ENCODE measurements around the gene PAK5.
"Not testable (repeated sequence)": the region's sequence is repeated elsewhere in the genome, so short reads cannot be mapped to it uniquely, and the experiment has no call there.

The PAK5 gene

GRCh38 chr20:9646375-9646774 is 192.5 kb downstream of the PAK5 start:
- no peak for TF ChIP-seq CTCF (IDR thresholded peaks at IDR 0.05; ENCODE audit: extremely low read depth, missing control alignments)
- DNase-seq (ENCODE audit: low spot score): no peak

GRCh38 chr20:9642882-9643281 is 196.0 kb downstream of the PAK5 start:
- no peak for DNase-seq (ENCODE audit: low spot score)
- no peak for TF ChIP-seq CTCF (IDR thresholded peaks at IDR 0.05; ENCODE audit: extremely low read depth, missing control alignments)

DNA sequence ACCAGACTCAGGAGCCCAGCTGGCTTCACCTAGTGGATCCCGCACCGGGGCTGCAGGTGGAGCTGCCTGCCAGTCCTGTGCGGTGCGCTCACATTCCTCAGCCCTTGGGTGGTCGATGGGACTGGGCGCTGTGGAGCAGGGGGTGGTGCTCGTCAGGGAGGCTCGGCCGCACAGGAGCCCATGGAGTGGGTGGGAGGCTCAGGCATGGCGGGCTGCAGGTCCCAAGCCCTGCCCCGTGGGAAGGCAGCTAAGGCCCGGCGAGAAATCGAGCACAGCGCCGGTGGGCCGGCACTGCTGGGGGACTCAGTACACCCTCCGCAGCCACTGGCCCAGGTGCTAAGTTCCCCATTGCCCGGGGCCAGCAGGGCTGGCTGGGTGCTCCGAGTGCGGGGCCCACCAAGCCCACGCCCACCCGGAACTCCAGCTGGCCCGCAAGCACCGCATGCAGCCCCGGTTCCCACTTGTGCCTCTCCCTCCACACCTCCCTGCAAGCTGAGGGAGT is 197.3 kb downstream of the PAK5 start:
- DNase-seq (ENCODE audit: low spot score): not testable (repeated sequence)

DNA sequence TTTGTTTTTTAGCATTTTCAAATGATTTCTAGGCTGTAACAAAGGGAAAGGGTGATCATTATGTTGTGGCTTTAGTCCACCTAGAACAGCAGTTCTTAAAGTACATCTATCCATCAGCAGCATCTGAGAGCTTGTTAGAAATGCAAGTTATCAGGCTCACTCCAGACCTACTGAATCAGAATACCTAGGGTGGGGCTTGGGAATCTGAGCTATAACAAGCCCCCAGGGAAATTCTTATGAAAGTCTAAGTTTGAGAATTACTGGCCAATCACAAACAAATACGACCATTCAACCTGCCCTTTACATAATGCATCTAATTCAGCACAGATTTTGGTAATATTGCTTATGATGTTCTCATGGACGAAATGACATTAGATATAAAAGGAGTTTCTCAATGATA is 201.0 kb downstream of the PAK5 start:
- DNase-seq (ENCODE audit: low spot score): no peak
- TF ChIP-seq CTCF (IDR thresholded peaks at IDR 0.05; ENCODE audit: extremely low read depth, missing control alignments): no peak

DNA sequence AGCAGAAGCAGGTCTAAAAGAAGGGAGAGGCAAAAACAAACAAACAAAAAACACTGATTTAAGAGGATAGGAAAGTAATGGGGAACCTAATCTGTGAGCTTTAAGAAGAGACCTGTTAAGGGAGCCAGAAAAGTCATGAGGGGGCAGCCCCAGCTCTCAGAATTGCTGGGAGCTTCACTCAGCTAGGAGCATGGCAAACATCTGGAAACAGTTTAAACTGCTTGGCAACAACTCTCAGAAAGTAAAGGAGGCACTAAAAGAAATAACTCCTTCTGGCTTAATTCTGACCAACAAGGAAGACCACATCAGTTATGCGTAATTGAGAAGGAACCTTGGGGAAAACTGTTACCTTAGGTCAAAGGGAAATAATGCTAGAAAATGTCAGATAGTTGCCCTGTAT is 203.1 kb downstream of the PAK5 start:
- no peak for DNase-seq (ENCODE audit: low spot score)
- TF ChIP-seq CTCF (IDR thresholded peaks at IDR 0.05; ENCODE audit: extremely low read depth, missing control alignments): no peak

DNA sequence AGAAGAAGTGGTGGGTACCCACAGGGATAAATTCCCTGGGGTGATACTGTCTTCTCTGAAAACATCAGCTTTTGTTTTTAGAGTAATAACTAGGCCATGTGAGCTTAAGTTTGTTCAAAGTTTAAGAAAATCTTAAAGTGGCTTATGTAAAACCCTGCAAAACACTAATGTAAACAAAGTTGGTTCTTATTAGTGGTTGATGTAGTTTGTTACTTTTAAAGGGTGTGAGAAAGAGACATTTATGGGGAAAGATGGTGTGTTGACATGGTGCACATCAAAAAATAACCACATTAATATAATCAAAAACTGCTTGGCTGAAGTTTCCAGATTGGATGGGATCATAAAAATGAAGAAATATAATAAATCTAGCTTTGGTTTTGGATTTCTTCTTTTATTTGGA is 204.5 kb downstream of the PAK5 start:
- DNase-seq (ENCODE audit: low spot score): no peak
- TF ChIP-seq CTCF (IDR thresholded peaks at IDR 0.05; ENCODE audit: extremely low read depth, missing control alignments): no peak

DNA sequence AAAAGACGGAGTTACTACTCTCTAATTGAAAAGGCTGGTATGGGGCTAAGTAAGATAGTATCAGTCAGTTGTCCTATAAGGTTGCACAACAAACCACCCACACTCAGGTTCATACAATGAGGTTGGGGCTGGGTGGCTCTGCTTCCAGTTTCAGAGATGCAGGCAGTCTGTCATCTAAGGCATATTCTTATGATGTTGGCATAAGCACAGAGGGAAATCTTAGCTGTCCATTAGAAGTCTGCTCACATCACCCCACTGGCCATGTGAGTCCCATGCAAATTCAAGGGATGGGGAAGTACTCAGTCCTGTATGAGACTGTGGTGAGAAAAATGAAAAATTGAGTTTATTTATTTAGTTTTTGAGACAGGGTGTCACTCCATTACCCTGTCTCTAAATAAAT is 205.9 kb downstream of the PAK5 start:
- no peak for TF ChIP-seq CTCF (IDR thresholded peaks at IDR 0.05; ENCODE audit: extremely low read depth, missing control alignments)
- no peak for DNase-seq (ENCODE audit: low spot score)

- no peak for TF ChIP-seq CTCF (IDR thresholded peaks at IDR 0.05; ENCODE audit: extremely low read depth, missing control alignments)
These were observed 206.6 kb downstream of the PAK5 start for GRCh38 chr20:9632265-9632664.

More at GRCh38 chr20:9632265-9632664, 206.6 kb downstream of the PAK5 start:
- DNase-seq (ENCODE audit: low spot score): no peak
